GM21526 (cell line): ENCODE data around the gene AASDH.
"Not testable (repeated sequence)": the region's sequence is repeated elsewhere in the genome, so short reads cannot be mapped to it uniquely, and the experiment has no call there.

Experiments
- ATAC-seq: cut with Tn5 transposase; IDR thresholded peaks from one replicate; pipeline ENCODE4 v1.9.1; 2021; ENCODE audit warnings: moderate library complexity; ENCODE audit not compliant: unreplicated experiment, low FRiP score

Gene AASDH

DNA sequence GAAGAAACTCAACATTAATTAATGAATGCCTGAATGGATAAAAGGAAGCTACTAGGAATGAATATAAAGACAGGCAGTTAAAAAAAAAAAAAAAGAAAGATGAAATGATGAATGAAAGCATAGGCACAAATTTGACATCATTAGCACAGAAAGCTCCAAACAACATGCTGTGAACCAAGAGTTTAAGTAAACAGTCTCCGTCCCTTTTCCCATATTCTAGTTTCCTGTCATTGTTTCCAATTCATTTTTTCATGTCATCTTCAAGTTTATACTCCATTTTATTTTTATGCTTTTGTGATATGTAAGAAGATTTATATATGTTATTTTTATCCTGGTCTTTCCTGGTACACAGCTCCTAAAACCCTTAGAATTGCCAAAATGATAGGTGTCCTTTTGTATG is 17.7 kb upstream of the AASDH start:
- no peak for ATAC-seq

GRCh38 chr4:56400560-56400959 is 13.3 kb upstream of the AASDH start:
- ATAC-seq, result no peak

- no peak for ATAC-seq
Measured at GRCh38 chr4:56391270-56391669, 4.0 kb upstream of the AASDH start.

GRCh38 chr4:56389558-56389957 is 2.3 kb upstream of the AASDH start:
- no peak for ATAC-seq

- ATAC-seq, result no peak
Measured at GRCh38 chr4:56388306-56388705, 1.0 kb upstream of the AASDH start.

DNA sequence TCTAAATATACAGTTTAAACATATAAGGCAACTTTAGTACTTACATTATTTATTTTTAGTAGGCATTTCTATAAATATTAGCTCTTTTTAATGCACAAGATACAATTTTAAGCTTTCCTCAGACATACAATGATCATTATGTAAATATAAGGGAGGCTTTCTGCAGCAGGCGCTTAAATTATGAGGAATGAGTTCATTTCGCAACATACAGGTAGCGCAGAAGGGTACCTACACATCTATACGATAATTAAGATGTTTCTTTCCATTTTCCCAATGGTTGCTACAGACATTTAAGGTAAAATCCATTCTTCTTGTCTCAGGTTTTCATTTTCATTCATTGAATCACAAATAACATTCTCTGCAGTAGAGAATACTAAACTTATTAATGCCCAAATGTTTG is 1.2 kb downstream of the AASDH start:
- ATAC-seq, result no peak

DNA sequence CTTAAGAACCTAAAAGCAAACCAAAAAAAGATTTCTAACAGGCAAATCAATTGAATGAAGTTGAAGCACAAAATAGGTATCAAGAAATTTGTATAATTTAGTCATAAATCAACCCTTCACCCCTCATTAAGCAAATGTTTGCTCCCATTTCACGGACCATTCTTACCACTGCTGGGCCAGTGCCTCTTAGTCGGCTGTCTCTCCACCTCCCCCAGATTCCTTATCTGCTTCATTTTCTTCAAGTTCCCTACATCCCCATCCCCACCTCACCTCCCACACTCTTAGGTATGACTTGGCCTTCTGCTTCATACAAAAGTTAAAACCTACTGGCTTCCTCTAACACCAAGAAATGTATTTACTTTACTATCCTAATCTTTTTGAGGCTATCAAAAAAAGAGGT is 11.8 kb downstream of the AASDH start:
- no peak for ATAC-seq

DNA sequence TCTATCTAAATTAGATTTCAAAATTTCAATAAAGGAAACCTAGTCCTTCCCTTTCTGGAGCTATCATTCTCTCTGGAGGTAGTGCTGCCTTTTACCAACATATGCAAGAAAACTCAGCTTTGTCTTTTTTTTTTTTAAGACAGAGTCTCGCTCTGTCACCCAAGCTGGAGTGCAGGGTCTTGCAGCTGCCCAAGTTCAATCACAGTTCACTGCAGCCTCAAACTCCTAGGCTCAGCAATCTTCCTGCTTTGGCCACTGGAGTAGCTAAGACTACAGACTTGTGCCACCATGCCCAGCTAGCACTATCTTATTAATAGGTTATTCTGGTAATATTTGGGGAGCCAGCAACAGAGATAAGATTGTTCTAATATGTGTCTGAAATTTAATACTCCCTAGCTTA is 12.3 kb downstream of the AASDH start:
- ATAC-seq, result no peak

DNA sequence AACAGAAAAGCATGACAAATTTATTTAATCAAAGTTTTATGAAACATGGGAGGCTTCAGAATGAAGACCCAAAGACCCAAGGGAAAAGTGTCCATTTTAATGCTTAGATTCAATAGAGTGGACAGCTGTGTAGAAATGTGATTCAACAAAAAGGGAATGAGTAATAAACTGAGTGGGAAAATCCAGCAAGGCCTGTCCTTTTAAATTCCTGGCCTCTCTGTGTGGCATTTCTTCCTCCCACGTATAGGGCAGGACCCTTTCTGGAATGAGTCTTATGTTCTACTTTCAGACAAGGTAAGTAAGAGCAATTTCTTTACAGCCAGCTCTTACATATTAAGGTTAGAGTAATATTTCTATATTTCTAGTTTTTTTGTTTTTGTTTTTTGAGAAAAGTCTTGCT is 14.5 kb downstream of the AASDH start:
- no peak for ATAC-seq

DNA sequence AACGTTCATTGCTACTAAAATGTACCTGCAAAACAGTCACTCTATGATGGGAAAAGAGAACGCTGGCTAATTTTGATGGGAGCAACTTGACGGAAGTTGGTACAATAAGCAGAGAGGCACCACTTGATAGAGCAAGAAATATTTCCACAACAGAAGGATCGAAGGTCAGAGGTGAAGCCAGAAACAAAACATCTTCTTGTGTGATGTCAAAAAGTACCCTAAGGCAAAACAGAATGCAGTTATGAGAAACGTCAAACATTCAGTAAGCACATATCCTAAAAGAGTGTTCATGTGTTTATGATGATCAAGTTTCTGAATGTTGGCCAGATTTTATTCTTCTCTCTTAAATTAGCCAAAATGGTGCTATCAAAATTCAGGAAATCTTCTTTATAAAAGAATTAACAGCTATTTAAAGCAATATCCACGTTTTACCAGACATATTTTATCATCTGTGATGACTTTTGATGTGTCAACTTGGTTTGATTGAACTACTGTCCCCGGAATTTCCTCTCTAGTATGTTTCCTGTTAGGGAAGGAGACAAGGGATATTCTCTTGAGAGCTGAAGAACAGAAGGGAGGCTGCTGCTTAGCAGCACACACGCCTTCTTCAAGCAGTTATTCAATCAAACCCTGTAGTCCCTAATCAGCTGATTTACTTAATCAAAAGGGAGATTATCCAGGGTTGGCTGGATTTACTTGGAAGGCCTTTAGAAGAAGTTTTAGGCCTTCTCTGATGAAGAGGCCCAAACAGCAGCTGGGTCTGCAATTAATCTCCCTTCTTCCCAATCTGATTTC is 15.7 kb downstream of the AASDH start:
- ATAC-seq, result no peak

GRCh38 chr4:56370377-56370776 is 16.9 kb downstream of the AASDH start:
- no peak for ATAC-seq

GRCh38 chr4:56362981-56363380 is 24.3 kb downstream of the AASDH start:
- ATAC-seq, result not testable (repeated sequence)

DNA sequence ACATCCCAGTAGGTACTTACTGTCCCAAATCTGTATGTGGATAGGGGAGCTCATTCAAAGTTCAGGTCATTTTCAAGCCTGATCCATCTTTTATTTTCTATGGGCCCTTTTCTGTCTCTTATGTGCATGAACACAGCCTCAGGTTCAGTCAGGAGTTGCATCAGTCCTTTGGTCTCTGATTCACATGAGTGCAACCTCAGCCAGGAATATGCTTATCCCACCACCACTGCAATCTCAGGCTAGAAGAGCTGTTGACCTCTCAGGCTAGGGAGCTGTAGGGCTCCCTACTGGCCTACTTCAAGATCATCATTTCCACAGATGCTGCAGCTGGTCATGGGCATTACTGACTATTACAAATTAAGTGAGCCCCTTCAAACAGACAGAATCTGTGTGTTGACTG is 27.2 kb downstream of the AASDH start:
- no peak for ATAC-seq

DNA sequence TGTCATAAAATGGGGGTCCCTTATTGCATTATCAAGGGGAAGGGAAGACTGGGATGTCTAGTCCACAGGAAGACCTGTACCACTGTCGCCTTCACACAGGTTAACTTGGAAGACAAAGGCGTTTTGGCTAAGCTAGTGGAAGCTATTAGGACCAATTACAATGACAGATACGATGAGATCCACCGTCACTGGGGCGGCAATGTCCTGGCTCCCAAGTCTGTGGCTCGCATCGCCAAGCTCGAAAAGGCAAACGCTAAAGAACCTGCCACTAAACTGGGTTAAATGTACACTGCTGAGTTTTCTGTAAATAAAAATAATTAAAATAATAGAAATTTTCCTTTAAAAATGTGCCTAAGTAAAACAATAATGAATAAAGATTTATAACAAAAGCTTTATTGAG is 30.6 kb downstream of the AASDH start:
- ATAC-seq, result no peak

- ATAC-seq, result no peak
Measured at GRCh38 chr4:56348576-56348975, 38.7 kb downstream of the AASDH start.

DNA sequence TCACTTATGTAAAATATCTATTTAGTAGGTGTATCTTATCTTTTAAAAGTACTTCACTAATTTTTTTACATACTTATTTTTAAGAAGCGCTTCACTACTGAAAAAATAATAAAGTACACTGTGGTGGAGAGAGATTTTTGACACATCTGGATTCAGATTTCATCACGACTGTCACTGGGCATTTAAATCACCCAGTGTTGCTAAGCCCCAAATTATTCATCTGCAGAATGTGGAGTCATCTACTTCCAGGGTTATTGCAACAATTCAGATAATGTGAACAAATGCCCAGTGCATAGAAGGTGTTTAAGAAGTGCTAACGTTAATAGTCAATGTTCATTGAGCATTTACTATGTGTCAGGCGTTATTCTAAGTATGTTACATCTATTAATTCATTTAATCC is 41.8 kb downstream of the AASDH start:
- no peak for ATAC-seq

GRCh38 chr4:56342746-56343145 is 44.5 kb downstream of the AASDH start:
- no peak for ATAC-seq

- ATAC-seq, result no peak
Measured at GRCh38 chr4:56330691-56331090, 56.6 kb downstream of the AASDH start.

GRCh38 chr4:56326363-56326762 is 60.9 kb downstream of the AASDH start:
- ATAC-seq, result no peak

DNA sequence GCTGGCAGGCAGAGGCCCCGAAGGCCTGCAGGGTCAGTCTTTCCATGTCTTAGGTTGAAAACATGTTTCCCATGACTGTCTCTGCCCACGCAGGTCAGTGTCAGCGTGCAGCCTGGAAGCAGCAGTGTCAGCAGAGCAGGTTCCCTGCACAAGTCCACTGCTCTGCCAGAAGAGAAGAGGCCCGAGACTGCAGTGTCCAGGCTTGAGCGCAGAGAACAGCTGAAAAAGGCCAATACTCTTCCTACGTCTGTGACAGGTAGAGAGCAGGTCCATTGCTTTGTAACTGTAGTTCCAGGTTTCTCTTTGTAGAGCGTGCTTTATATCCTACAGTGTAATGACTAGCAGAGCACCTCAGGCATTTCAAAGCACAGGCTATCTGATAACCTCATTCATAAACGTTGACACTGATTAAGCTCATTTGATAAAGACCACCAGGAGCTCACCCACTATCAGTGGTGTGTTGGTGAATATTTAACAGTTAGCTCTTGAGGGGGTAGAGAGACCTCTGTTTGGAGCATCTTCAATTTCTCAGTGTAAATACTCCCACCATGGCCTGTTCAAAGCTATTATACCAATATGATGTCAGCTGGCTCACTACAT is 63.2 kb downstream of the AASDH start:
- no peak for ATAC-seq

DNA sequence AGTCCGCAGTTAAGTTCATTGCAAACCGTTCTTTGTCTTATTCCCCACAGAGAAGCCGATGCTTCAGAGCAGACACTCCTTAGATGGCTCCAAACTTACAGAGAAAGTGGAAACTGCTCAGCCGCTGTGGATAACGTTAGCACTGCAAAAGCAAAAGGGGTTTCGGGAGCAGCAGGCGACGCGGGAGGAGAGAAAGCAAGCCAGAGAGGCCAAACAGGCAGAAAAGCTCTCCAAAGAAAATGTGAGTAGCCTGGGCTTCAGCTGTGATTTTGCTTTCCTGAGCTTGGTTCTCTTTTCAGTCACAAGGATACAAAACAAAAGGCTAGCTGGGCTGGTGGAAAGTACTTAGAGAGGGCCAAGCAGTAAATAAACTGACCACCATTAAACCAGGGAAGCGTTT is 64.0 kb downstream of the AASDH start:
- no peak for ATAC-seq

DNA sequence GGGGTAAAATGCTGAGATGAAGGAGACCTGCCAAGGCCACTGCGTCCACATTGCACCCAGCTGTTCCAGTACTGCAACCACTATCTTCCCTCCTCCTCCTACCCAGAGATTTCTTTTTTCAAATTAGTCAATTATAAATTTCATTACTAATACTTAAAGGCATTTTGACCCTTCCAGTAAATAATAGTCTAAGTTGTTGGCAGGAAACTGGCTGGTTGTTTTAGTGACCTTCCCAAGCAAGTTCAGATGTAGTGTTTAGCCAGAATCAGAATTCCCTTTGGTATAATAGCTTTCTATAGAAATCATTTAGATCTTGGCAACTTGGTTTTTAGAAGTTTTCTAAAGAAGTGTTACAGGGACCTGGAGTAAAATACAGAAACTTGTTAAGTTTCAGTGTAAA is 66.0 kb downstream of the AASDH start:
- ATAC-seq, result no peak
